Right hindlimb (tissue), 1 donor: ENCODE measurements around the gene VSTM5.

Source experiments
- DNase-seq: peaks from one replicate; pipeline ENCODE4 v3.0.0-alpha.2; 2018

VSTM5 gene

DNA sequence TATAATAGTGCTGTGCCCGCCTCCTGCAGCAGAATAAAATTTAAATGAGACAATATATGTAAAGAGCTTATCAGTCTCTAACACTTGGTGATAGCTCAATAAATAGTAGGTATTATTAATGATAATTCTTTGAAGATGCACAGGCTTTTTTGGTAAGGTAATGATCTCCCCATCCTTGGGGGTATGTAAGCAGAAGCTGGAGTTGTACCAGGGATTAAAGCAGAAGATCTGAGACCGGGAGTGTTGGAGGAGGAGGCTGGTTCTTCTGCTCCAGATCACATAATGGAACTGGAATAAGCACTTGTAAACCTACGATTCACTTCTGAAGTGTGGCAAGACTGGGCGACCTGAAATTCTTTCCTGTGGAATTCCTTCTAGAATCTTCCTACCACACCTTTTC lies 8.4 kb downstream of the VSTM5 start:
- DNase-seq, result no peak

DNA sequence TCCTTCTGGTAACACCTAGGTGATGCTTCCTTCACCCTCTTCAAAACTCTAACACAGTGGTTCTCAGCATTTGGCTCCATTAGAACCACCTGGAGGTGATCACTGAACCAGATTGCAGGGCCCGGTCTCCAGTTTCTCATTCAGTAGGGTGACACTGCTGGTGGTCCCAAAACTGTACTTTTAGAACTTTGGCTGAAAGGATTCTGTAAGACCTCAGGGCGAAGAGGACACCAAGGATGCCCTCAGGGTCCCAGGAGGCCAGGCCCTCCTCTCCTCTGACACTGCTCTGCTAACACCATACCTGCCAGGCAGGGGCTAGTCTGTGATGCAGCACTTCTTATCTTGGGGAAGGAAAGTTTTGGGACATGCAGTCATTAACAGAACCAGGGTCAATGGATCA lies 9.0 kb downstream of the VSTM5 start:
- no peak for DNase-seq

DNA sequence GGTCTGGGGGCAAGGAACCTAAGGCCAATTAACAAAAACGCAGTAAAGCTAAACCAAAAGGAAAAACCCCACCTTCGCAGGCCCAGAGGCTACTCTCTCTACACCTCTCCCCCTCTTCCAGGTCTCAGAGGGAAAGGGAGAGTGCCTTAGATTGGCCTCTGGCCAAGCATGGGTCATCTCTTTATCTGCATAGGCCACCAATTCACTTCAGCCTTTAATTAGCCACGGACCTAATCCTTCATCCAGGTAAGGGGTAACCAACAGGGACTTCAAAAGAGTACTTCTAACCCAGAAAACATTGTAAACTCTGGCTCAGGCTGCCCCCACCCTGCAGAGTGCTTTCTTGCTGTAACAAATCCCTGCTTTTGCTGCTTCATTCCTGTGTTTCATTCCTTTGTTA lies 9.4 kb downstream of the VSTM5 start:
- no peak for DNase-seq

- DNase-seq, result no peak
Measured at GRCh38 chr11:93840180-93840579, 10.2 kb downstream of the VSTM5 start.

DNA sequence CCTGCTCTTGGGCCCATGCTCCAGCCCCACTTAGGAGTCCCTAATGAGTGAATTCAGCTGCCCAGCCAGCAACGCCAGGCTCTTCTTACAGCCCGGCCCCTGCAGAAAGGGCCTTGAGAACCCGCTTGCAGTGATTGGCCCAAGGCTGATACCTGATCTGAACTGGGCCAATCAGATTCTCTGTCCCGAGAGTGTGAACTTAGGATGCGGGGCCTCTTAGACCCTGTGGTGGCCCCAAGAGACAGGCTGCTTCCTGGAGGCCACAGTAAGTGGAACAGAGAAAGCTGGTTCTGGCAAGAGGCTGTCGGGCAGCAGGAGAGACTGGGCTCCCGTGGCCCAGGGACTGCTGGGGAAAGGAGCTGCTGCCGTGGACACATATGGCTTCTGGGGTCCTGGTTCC lies 11.5 kb downstream of the VSTM5 start:
- no peak for DNase-seq

DNA sequence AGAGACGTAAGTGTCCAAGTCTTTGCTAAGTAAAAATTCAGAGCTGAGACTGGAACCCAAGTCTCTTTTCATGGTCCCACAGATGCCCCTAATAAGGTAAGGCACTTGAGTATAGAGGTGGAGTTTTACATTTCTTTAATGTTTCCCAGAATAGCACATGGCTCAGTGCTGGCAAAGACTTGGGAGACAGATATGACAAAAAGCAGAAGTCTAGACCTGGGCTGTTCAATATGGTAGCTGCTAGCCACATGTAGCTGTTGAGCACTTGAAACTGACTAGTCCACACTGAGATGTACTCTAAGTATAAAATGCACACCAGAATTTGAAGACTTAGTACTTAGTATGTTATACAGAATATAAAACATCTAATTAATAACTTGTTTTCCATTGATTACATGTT lies 17.6 kb downstream of the VSTM5 start:
- DNase-seq, result no peak

DNA sequence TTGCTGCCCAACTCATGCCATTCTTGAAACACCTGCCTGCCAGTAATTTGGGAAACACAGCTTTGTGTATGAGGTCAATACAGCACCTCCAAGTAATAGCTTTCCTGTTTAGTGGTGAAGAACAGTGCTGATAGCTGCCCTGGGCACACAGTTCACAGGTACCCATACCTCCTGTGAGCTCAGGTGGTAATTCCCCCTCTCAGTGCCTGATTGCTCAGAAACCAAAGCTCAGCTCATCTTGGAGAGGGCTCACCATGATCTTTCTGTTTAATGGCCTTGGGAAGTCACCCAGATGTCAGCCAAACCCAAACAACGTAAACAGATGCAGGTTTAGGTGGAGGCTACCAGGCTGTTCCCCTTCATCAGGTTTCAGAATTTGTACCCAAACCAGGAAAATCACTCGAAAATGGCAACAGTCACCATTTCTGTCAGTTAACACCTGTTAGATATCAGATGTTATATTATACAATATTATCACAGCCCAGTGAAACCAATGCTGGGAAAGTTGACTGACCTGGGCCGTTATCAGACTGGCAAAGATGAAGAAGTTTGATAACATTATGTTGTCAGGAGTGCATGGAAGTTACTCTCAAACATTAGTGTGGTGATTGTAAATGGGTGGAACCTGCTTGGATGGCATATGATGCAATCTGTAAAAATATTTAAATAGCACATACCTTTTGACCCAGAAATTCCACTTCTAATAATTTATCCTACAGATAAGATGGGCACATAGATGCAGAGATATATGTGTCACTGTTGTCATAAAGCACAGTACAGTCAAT lies 18.9 kb downstream of the VSTM5 start:
- DNase-seq, result no peak

GRCh38 chr11:93829598-93829997 lies 20.8 kb downstream of the VSTM5 start:
- no peak for DNase-seq

DNA sequence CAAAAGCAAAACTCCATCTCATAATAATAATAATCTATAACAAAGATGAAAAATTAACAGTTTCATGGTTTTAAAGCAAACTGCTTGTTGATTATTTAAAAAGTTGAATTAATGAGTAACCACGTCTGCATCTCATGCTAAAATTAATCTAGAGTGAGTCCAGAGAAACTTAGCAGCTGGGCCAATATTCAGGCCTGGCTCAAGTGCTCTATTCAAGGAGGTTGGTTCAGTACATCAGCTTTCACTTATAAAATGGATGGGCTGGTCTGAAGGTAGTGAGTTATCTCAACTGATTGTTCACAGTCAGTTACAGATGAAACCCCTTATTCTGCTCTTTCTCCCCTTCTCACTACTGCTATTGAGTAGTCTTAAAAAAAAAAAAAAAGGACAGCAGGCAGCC lies 23.1 kb downstream of the VSTM5 start:
- DNase-seq, result no peak

DNA sequence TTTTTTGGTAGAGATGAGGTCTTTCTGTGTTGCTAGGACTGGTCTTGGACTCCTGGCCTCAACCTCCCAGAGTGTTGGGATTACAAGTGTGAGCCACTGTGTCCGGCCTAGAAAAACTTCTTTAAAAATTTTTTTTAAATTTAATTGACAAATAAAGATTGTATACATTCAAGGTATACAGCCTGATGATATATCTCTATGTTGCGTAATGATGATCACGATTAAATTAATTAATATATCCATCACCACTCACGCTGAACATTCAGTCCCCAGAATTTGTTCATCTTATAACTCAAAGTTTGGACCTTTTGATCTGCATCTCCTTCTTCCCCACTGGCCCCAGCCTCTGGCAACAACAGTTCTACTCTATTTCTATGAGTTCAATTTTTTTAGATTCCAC lies 27.2 kb downstream of the VSTM5 start:
- no peak for DNase-seq

DNA sequence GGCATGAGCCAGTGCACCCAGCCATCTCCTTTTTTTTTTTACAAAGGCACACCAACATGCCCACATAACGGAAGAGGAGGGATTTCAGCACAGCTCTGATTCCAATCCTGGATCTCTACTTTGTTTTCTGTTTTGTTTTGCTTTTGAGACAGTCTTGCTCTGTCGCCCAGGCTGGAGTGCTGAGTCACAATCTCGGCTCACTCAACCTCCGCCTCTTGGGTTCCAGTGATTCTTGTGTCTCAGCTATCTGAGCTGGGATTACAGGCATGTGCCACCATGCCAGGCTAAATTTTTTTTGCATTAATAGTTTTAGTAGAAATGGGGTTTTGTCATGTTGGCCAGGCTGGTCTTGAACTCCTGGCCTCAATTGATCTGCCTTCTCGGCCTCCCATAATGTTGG lies 28.1 kb downstream of the VSTM5 start:
- DNase-seq, result no peak

DNA sequence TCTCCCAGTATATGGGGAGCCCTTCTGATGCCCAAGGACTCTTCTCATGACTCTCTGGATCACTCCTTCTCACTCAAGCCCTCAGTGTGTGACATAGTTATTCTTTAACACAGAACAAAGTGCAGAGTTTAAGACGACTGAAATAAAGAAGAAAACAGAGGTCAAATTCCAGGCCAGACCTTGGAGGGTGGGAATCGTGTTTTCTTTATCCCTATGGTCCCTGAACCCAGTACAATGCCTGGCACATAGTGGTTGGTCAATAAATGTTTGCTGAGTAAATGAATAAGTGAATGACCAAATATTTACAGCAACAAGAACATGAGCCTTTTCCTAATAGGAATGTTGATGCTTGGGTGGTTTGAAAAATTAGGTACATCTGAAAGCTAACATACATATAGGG lies 28.8 kb downstream of the VSTM5 start:
- DNase-seq, result no peak

GRCh38 chr11:93820847-93821246 lies 29.6 kb downstream of the VSTM5 start:
- no peak for DNase-seq

- no peak for DNase-seq
Measured at GRCh38 chr11:93819966-93820695, 30.3 kb downstream of the VSTM5 start.

- no peak for DNase-seq
Measured at GRCh38 chr11:93817426-93818348, 32.7 kb downstream of the VSTM5 start.

GRCh38 chr11:93814966-93815633 lies 35.3 kb downstream of the VSTM5 start:
- DNase-seq, result no peak

DNA sequence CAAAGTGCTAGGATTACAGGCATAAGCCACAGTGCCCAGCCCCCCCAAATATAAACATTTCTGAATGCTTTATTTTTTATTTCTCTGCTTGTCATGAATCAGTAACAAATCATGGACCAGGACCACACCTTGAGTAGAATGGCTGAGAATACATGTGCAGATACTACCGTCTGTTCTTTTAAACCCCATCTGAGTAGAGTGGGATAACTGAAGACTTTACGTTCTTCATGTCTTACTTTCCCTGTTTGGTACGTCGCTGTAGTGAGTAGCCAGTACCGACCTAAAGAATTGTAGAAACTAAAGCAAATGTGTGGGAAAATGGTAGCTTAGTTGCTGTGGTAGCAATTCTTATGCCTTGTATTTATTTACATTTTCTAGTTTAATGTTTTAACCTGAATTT lies 36.4 kb downstream of the VSTM5 start:
- DNase-seq, result no peak

- no peak for DNase-seq
Measured at GRCh38 chr11:93807980-93808379, 42.4 kb downstream of the VSTM5 start.

GRCh38 chr11:93804879-93805278 lies 45.5 kb downstream of the VSTM5 start:
- no peak for DNase-seq

GRCh38 chr11:93801366-93801765 lies 49.1 kb downstream of the VSTM5 start:
- no peak for DNase-seq

- no peak for DNase-seq
Measured at GRCh38 chr11:93796441-93797231, 53.8 kb downstream of the VSTM5 start.

- DNase-seq, result no peak
Measured at GRCh38 chr11:93791493-93791892, 58.9 kb downstream of the VSTM5 start.
